T-helper 2 cell treated with Interferon-gamma antibody and Interleukin-4, amounts not matched to agents 100 ng/mL and 5 ng/mL, for 36 hours (primary cell): ENCODE results near the gene IRS1. TPM values are rescaled to one million over a fixed set of nuclear protein-coding genes. Genes with fewer than 3 reads are reported as not detected.

Experiments
- intact Hi-C: fragments of 100-400 bp; cut with micrococcal nuclease; formaldehyde crosslinking; loops from one replicate; pipeline ENCODE4 v1.15.1; 2023
- total RNA-seq: library from RNA; stranded (reverse); gene quantifications from 2 replicates; pipeline ENCODE4 v1.2.3, GENCODE V29; 2022

The IRS1 gene
- total RNA-seq, 1 donor from 2014 or later = 1.8 TPM

DNA sequence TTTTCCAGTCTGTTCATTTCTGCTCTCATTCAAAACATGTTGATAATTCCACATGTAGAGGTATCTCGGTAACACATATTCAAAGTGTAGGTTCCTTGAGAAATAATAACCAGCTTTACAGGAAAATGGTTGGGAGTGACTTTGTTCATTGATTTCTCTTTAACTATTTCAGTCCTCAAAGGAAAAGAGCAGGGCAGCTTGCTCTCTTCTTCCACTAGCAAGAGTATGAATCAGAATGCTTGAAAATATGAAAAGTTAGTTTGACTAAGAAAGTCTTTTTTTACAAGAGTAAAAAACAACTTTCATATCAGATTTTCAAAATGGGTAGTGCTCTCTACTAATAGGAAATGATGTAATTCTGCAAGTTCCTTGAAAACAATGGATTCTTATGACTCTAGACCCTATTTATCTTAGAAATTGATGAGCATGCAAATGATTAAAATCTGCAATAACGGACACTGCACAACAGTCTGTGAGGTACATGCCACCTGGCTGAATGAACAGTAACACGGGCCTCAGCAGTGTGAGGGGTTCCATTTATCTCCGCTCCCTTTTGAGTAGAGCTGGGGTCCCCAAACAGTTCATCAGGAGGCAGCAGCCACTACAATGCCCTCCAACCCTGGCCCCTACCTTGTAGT, 65.6 kb downstream of the IRS1 start:
- intact Hi-C loops = no loop called here

DNA sequence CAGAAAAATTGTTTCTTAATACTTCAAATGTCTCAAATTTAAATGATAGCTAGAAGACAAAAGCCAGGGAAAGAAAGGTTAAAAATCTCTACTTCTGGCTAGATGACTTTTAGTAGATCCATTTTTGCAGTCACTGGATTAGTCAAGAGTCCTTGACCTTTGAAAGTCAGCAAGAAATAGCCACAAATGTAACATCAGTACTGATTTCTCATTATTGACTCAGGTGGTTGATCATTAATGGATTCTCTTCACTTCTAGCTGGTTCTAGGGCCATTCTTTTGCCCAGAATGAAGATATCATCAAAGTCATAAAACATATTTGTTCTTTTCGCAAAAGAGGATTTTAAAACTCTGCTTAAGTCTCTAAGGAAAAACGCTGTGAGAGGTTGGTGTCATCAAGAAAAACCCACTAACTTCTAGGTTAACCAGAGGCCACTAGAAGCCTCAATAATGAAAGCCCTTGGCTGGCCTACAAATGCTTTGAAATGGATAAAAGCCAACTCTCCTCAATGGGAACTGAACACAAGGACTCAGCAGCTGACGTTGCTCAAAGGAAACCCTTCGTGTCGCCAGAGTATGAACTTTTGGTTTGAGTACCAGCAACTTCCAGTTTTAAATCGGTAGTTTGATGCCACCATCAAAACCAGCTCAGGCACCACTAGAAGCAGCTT, 66.3 kb downstream of the IRS1 start:
- intact Hi-C loops = no loop called here

DNA sequence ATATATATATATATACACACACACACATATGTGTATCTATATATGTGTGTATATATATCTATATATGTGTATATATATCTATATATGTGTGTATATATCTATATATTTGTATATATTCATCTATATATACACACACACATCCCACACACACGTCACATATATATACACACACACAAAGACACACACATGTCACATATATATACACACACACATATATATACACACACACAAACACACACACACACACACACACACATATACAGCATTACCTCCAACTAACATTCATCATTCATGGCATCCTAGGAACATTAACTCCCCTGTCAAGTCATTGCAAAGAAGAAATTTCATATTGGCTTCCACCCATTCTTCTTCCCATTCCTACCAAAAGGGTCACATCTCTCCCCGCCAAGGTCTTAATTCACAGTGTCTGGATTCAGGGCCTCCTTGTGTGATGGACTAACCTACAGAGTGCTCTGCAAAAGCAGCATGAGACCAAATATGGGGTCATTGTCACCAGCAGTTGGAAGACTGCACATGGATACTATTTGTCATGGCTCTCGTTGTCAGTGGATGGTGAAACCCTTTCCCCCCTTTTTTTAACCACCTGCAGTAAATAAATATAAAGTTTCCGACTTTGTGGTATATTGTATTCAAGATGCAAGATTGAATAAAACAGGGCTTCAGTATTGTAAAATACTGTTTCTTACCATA, 67.0 kb downstream of the IRS1 start:
- intact Hi-C loops = no loop called here

DNA sequence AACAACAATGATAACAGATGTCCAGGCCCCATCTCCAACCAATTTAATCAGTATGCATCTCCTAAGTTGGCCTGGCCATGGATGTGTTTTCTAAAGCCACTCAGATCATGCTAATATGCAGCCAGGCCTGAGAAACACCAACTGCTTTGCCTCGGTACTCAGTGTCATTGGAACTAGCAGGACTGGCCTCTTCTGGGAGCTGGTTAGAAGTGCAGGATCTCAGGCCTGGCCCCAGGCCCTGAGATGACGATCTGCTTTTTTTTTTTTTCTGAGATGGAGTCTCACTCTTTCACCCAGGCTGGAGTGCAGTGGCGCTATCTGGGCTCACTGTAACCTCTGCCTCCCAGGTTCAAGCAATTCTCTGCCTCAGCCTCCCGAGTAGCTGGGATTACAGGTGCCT, 69.1 kb downstream of the IRS1 start:
- intact Hi-C loops = no loop called here

DNA sequence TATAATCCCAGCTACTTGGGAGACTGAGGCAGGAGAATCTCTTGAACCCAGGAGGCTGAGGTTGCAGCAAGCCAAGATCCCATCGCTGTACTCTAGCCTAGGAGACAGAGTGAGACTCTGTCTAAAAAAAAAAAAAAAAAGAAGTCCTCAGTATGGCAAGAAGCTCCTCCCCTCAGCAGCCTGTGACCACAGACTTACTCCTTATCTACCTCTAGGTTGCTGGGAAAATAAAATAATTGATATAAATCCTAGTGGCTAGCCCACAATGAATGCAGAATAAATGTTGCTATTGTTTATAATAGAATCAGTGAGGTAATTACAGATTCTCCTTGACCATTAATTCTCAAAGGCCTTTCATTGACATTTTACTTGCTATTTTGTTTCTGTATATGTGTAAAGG, 70.6 kb downstream of the IRS1 start:
- intact Hi-C loops = no loop called here

DNA sequence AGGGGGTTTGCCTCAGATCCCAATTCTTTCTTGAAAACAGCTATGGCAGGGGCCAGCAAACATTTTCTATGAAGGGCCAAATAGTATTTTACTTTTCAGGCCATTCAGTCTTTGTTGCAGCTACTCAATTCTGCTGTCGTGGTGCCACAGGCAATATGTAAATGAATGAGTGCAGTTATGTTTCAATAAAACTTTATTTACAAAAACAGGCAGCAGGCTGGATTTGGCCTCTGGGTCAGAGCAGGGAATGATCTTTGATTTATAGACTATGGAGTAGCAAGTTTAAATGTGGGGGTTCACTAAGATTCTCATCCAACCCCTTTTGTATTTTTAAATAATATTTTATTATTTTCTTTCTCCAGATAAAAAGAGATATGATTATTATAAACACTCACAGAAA, 72.4 kb downstream of the IRS1 start:
- intact Hi-C loops = no loop called here

DNA sequence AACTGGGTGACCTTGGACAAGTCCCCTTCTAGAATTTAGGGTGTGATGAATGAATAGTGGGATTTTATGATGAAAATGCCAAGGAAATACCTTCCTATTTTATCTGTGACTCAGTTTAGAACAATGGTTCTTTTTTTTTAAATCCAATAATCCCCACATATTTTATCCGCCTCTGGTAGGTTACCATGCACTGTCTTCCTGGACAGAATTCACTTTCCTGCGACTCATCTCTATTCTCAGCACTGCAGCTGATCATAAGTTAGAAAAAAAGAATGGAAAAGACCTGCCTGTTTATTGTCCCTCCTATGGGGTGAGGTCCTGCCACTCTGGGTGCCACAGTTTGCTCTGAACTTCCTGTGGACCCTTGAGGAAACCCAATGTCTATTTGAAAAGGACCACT, 73.1 kb downstream of the IRS1 start:
- intact Hi-C loops = no loop called here

DNA sequence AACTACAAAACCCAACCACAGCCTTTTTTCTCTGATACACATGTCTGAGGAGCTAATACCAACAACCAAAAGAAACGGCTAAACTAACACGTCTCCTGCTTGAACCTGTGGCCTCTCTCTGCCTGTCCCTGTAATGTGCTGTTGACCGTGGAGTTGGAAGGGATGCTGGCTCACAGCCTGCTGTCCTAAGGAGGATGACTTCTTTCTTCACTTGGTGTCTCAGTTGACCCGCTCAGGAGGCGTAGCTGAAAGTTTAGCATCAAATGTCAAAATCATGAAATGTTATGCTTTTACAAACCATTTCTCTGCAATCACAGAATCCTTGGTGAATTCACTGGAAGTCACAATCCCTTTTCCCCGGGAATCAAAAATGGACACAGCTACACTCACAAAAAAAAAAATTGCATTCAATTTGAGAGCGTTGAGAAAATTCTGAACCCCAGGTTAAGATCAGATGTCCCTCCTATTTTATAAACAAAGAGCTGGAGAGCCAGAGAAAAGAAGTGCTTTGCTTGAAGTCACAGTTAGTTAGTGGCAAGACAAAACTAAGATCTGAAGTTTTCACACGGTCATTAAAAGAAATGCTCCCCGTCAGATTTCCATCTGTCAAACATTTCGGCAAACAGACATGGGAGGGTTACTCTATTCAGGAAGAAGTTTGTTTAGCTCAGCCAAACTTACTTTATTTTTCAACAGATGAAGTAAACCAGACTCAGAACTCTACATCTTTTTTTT, 74.3 kb downstream of the IRS1 start:
- intact Hi-C loops = no loop called here

DNA sequence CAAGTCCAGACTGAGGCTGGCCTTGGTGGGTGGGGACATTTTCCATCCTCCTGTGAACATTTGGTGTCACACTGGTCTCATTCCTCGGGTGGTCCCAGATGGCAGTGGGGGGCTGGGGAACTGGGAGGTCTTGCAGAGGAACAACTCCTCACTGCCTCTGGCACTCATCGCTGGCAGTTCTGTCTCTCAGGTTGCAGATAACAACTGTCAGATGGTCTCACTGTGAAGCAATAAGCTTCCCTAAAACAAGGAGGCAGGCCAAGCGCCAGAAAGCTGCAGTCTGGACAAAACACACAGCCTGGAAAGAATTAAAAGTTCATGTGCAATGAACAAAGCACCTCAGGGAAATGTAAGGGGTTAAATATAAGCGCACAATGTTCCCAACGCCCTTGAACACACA, 78.1 kb downstream of the IRS1 start:
- intact Hi-C loops = no loop called here

DNA sequence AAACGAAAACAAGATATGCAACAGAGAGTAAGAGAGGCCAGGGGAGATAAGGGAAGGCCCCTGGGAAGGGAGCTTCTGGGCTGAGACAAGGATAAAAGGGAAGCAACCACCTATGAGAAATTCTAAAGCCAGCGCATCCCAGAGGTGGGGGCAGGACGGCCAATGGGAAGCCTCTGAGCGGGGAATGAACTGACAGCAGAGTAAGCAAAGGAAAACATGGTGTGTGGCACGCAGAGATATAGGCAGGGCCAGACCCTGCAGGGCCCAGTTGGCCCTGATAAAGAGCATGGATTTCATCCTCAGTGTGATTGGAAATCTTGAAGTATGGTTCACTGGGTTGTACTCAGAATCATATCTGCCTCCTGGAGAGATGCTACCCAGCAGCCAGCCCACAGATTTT, 78.7 kb downstream of the IRS1 start:
- intact Hi-C loops = no loop called here

DNA sequence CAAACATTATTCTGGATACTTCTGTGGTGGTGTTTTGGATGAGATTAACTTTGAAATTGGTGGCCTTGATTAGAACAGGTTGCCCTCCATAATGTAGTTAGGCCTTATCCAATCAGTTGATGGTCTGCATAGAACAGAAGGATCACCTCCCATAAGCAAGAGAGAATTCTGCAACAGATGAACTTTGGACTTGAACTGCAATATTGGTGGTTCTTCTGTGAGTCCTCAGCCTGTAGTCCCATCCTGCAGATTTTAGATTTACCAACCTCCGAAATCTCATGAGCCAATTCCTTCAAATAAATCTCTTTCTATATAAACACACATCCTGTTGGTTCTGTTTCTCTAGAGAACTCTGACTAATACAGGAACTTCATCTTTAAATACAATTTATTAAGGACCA, 81.9 kb downstream of the IRS1 start:
- intact Hi-C loops = no loop called here

DNA sequence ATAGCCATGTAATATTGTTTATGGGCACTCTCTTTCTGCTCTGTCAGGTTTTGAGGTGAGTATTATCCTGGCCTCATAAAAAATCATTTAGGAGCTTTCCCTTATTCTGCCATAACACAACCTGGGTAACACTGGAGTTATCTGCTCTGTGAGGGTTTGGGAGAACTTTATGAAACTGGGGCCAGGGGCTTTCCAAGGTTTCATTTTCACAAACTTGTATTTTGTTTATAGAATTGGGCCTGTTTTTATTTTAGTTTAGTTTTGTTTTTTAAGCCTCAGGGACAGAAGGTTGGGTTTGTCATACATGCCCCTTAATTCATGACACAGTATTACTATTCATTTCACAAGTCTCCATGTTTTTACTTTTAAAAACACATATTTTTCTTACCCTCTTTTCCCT, 83.5 kb downstream of the IRS1 start:
- intact Hi-C loops = no loop called here

DNA sequence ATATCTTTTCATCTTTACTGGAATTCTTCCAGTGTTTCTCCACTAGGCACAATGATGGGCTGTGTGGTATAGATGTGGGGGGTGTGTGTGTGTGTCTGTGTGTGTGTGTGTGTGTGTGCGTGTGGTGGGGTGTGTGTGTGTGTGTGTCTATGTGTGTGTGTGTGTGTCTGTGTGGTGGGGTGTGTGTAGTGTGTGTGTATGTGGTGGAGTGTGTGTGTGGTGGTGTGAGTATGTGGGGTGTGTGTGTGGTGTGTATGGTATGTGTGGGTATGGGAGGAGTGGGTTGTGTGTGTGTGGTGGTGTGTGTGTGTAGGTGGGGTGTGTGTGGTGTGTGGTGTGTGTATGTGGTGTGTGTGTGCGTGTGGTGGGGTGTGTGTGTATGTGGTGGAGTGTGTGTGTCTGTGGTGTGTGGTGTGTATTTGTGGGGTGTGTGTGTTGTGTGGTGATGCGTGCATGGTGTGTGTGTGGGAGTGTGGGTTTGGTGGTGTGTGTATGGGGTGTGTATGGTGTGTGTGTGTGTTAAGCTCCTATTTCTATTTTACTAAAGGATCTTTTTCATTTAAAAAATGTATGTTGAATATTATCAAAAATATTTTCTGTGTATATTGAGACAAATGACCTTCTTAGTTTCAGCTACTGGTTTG, 84.2 kb downstream of the IRS1 start:
- intact Hi-C loops = no loop called here

DNA sequence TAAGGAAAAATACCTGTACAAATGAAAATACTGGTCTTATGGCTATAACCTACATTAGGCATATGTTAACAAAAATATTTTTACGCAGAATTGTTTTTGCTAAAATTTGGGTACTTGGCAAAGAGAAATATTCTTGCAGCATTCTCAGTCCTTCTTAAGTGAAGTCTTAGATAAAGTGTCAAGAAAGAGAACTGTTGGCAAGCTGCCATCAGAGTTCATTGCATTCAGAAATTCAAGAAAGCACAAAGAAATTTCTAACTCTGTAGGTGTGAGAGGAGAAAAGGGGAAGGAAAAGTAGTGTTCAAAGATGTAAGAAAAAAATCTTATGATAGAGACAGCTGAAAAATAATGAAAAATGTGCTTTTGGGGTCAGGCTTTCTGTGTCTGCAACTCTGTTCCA, 86.7 kb downstream of the IRS1 start:
- intact Hi-C loops = no loop called here

DNA sequence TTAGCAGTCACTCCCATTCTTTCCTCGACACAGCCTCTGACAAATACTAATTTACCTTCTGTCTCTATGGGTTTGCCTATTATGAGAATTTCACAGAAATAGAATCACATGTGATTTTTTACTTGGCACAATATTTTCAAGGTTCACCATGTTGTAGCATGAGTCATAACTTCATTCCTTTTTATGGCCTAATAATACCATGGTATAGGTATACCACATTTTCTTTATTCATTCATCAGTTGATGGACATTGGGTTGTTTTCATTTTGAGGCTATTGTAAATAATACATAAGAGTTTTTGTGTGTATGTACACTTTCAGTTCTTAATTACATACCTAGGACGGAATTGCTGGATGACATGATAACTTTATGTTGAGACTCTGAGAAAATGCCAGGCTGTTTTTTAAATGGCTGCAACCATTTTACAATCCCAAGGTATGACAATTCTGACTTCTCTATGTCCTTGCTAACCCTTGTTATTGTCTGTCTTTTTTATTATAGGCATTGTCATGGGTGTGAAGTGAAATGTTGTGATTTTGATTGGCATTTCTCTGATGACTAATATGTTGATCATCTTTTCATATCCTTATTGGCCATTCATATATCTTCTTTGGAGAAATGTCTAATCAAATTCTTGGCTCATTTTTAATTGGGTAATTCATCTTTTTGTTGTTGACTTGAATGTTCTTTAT, 87.9 kb downstream of the IRS1 start:
- intact Hi-C loops = no loop called here

DNA sequence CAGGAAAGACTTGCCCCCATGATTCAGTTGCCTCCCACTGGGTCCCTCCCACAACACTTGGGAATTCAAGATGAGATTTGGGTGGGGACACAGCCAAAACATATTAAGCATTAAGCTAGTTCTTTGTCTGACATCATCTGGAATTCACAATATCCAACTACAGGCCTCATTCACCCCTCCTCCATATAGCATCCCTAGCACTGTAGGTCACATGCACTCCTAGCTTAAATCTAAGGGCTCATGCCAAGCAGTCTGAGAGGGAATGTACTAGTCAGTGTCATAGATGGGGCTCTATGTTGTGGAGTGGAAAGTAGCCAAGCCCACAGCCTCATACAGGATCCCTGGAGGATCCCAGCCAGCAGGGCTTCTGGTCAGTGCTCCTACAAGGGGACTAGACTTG, 92.1 kb downstream of the IRS1 start:
- intact Hi-C loops = no loop called here

DNA sequence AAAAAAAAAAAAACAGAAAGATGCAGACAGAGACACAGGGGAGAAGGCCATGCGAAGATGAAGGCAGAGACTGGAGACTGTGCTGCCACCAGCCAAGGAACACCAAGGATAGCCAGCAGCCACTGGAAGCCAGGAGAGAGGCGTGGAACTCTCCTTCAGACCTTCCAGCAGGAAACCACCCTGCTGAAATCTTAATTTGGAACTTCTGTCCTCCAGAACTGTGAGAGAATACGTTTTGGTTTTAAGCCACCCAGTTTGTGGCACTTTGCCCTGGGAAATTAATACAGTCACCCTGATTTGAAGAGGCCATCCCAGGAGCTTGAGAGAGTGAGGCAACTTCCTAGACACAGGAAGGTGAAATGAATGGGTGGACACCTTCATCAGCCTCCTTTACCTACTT, 93.7 kb downstream of the IRS1 start:
- intact Hi-C loops = no loop called here

DNA sequence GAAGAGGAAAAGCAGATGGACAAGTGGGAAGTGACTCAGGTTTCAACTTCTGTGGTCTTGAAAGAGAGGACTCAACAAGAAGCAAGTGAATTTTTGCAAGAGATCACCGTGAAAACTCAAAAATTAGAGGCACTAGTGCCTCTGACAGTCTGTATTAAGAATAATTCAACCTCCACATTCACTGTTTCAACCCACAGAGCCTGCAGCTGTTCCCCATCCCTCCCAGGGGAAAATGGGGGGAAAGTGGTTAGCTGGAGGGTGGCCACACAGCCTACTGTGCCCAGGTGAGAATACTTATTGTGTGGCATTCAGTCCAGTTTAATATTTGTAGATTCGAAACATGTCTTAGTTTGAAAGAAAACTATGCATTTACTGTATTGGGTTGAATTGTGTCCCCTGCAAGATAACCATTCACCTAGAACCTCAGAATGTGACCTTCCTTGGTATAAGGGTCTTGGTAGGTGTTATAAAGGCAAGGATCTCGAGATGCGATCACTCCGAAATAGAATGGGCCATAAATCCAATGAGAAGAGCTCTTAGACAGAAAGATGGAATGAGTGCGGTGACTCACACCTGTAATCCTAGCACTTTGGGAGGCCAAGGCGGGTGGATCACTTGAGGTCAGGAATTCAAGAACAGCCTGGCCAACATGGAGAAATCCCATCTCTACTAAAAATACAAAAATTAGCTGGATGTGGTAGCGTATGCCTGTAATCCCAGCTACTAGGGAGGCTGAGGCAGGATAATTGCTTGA, 94.3 kb downstream of the IRS1 start:
- intact Hi-C loops = no loop called here

DNA sequence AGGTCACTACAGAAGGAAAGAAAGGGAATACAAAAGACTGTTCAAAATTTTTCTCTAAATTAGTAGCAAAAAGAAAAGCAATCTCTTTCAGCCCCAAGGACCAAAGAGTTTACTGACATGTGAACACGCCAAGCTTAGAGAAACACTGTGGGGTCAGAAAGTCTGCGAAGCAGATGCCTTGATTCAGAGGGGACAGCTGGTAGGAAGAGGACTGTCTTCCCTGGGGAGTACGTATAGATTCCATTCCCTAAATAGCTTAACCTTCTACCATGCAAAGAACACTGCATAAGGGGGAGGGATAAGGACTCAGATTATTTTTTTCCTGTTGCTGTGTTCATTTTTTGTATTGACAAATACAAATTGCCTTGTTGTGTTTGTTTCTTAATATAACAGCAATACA, 96.1 kb downstream of the IRS1 start:
- intact Hi-C loops = no loop called here

DNA sequence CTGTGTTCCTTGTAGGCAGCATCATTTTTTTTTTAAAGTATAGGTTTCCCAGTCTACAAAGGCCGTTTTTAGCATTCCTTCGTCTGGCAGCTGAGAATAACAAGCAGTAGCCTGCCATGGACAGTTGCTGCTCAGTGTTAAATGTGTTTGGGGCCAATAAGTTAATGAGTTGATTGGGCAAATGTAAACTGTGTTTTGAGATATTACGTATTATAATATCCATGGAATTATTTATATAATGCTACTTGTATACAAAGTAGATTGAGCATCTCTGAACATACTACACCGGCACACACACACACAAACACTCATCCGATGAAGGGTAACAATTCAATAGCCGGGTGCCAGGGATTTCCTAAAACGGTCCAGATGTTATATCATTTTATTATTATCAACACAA, 97.2 kb downstream of the IRS1 start:
- intact Hi-C loops = no loop called here
